Measurements from ENCODE around the gene OLFML2B. TPM values are rescaled to one million over a fixed set of nuclear protein-coding genes. Genes with fewer than 3 reads are reported as not detected.
A peak's percentile ranks its signal among the peaks of the same experiment; 100 is the strongest.

OLFML2B gene
- total and polyA plus RNA-seq, 2 experiments from 2014 or later = 1.2 to 2.9 TPM

GRCh38 chr1:162046921-162047320, 23.3 kb upstream of the OLFML2B start:
- Histone ChIP-seq H3K4me1 (ENCODE audit: insufficient read depth) (no peaks in the 10 kb centered on the region), H3K9me3 (ENCODE audit: low read depth) (no peaks in the 10 kb centered on the region), H3K27ac (no peak overlapping the region), H3K4me3 (no peak overlapping the region), H3K4me2 (no peak overlapping the region), H2AFZ (no peak overlapping the region), H3K9me2 (replicated peaks; ENCODE audit: insufficient read depth) (no peaks in the 10 kb centered on the region), H3K27me3 (peaks cover 16% of the 10 kb centered on the region), H3K79me2 (no peaks in the 10 kb centered on the region), H4K20me1 (ENCODE audit: insufficient read depth, poor library complexity, severe bottlenecking) (no peaks in the 10 kb centered on the region), H3K36me3 (replicated peaks; ENCODE audit: insufficient read depth, low read depth) (no peaks in the 10 kb centered on the region)
- TF ChIP-seq CTCF (IDR thresholded peaks at IDR 0.05; ENCODE audit: poor library complexity) = no peak
- no peak for TF ChIP-seq EZH2phosphoT487 (IDR thresholded peaks at IDR 0.05; ENCODE audit: low read depth, severe bottlenecking, unreplicated experiment)
- TF ChIP-seq EZH2 (IDR thresholded peaks at IDR 0.05; ENCODE audit: borderline replicate concordance) = no peak
- WGBS (ENCODE audit: low lambda C conversion rate, missing lambda C conversion rate) = 62% methylated on average over 1 of the region's 1 CpG
- no peak for DNase-seq (ENCODE audit: low spot score)

GRCh38 chr1:162042361-162042760, 18.7 kb upstream of the OLFML2B start:
- Histone ChIP-seq H3K79me2 (no peaks in the 10 kb centered on the region), H4K20me1 (ENCODE audit: insufficient read depth, poor library complexity, severe bottlenecking) (no peaks in the 10 kb centered on the region), H2AFZ (no peak overlapping the region), H3K4me1 (ENCODE audit: insufficient read depth) (no peaks in the 10 kb centered on the region), H3K9me2 (replicated peaks; ENCODE audit: insufficient read depth) (no peaks in the 10 kb centered on the region), H3K36me3 (replicated peaks; ENCODE audit: insufficient read depth, low read depth) (no peaks in the 10 kb centered on the region), H3K27ac (no peak overlapping the region), H3K27me3 (no peaks in the 10 kb centered on the region), H3K4me3 (no peak overlapping the region), H3K9me3 (ENCODE audit: low read depth) (no peaks in the 10 kb centered on the region), H3K4me2 (no peak overlapping the region)
- WGBS (ENCODE audit: low lambda C conversion rate, missing lambda C conversion rate) = 85% methylated on average over 1 of the region's 1 CpG
- TF ChIP-seq EZH2phosphoT487 (IDR thresholded peaks at IDR 0.05; ENCODE audit: low read depth, severe bottlenecking, unreplicated experiment) = no peak
- no peak for TF ChIP-seq CTCF (IDR thresholded peaks at IDR 0.05; ENCODE audit: poor library complexity)
- TF ChIP-seq EZH2 (IDR thresholded peaks at IDR 0.05; ENCODE audit: borderline replicate concordance) = no peak
- DNase-seq (ENCODE audit: low spot score) = no peak

GRCh38 chr1:162040657-162041056, 17.0 kb upstream of the OLFML2B start:
- no peaks in the 10 kb centered on the region for H4K20me1 ChIP-seq (ENCODE audit: insufficient read depth, poor library complexity, severe bottlenecking)
- no peak overlapping the region for H3K4me2 ChIP-seq
- DNase-seq (ENCODE audit: low spot score) = peak; percentile 26
- no peaks in the 10 kb centered on the region for H3K79me2 ChIP-seq
- no peaks in the 10 kb centered on the region for H3K4me1 ChIP-seq (ENCODE audit: insufficient read depth)
- no peak overlapping the region for H3K4me3 ChIP-seq
- H3K27me3 ChIP-seq = no peaks in the 10 kb centered on the region
- no peak overlapping the region for H3K27ac ChIP-seq
- peak; percentile 40 for TF ChIP-seq CTCF (IDR thresholded peaks at IDR 0.05; ENCODE audit: poor library complexity)
- TF ChIP-seq EZH2phosphoT487 (IDR thresholded peaks at IDR 0.05; ENCODE audit: low read depth, severe bottlenecking, unreplicated experiment) = no peak
- no peak for TF ChIP-seq EZH2 (IDR thresholded peaks at IDR 0.05; ENCODE audit: borderline replicate concordance)
- no peak overlapping the region for H2AFZ ChIP-seq
- H3K9me3 ChIP-seq (ENCODE audit: low read depth) = no peaks in the 10 kb centered on the region
- H3K9me2 ChIP-seq (replicated peaks; ENCODE audit: insufficient read depth) = no peaks in the 10 kb centered on the region
- no peaks in the 10 kb centered on the region for H3K36me3 ChIP-seq (replicated peaks; ENCODE audit: insufficient read depth, low read depth)

GRCh38 chr1:162040001-162040400, 16.3 kb upstream of the OLFML2B start:
- H2AFZ ChIP-seq = no peak overlapping the region

More at GRCh38 chr1:162040001-162040400, 16.3 kb upstream of the OLFML2B start:
- H3K4me1 ChIP-seq (ENCODE audit: insufficient read depth) = no peaks in the 10 kb centered on the region
- H3K79me2 ChIP-seq = no peaks in the 10 kb centered on the region
- 80% methylated on average over 4 of the region's 4 CpGs for whole genome bisulfite sequencing (ENCODE audit: low lambda C conversion rate, missing lambda C conversion rate)
- H3K9me2 ChIP-seq (replicated peaks; ENCODE audit: insufficient read depth) = no peaks in the 10 kb centered on the region
- no peak overlapping the region for H3K4me2 ChIP-seq
- DNase-seq (ENCODE audit: low spot score) = no peak
- no peaks in the 10 kb centered on the region for H3K36me3 ChIP-seq (replicated peaks; ENCODE audit: insufficient read depth, low read depth)
- H3K4me3 ChIP-seq = no peak overlapping the region
- no peaks in the 10 kb centered on the region for H3K9me3 ChIP-seq (ENCODE audit: low read depth)
- TF ChIP-seq EZH2phosphoT487 (IDR thresholded peaks at IDR 0.05; ENCODE audit: low read depth, severe bottlenecking, unreplicated experiment) (no peak), CTCF (IDR thresholded peaks at IDR 0.05; ENCODE audit: poor library complexity) (no peak), EZH2 (IDR thresholded peaks at IDR 0.05; ENCODE audit: borderline replicate concordance) (no peak)
- H4K20me1 ChIP-seq (ENCODE audit: insufficient read depth, poor library complexity, severe bottlenecking) = no peaks in the 10 kb centered on the region
- no peak overlapping the region for H3K27ac ChIP-seq
- H3K27me3 ChIP-seq = no peaks in the 10 kb centered on the region

Measured in hepatocyte (in vitro differentiated cells).